K562 (cell line): ENCODE measurements around the gene EFCAB5. TPM values are rescaled to one million over a fixed set of nuclear protein-coding genes. Genes with fewer than 3 reads are reported as not detected.

Experiments used
- CBX8 ChIP-seq: fragments of 200-600 bp; sonication (generic); IDR thresholded peaks from 2 replicates; pipeline ENCODE4 v1.6.1; 2012; ENCODE audit warnings: borderline replicate concordance, mixed run types, low read depth, mild to moderate bottlenecking, moderate library complexity, mixed read lengths, low read length, control low read depth, inconsistent platforms; ENCODE audit not compliant: poor library complexity, severe bottlenecking; ENCODE audit errors: extremely low read depth
- EP400 ChIP-seq: fragments of 450-650 bp; IDR thresholded peaks from 2 replicates; pipeline ENCODE4 v1.6.1; 2017; ENCODE audit warnings: antibody characterized with exemption, mild to moderate bottlenecking, moderate library complexity
- GTF2F1 ChIP-seq: IDR thresholded peaks from 2 replicates; pipeline ENCODE4 v1.6.1; 2011; ENCODE audit warnings: low read depth, low read length, improper control_type of control experiment
- MAFF ChIP-seq: IDR thresholded peaks from 2 replicates; pipeline ENCODE4 v1.6.1; 2012; ENCODE audit warnings: low read length, improper control_type of control experiment
- MCM2 ChIP-seq: fragments of 450-650 bp; IDR thresholded peaks from 2 replicates; pipeline ENCODE4 v1.6.1; 2017; ENCODE audit warnings: low read depth, mild to moderate bottlenecking
- MCM5 ChIP-seq: fragments of 450-650 bp; IDR thresholded peaks from 2 replicates; pipeline ENCODE4 v1.6.1; 2016; ENCODE audit warnings: low read depth
- MYNN ChIP-seq, 2 experiments: sonication (generic); formaldehyde crosslinking in 1 of 2; IDR thresholded peaks; 2 replicates each; pipeline versions ENCODE4 v1.5.0 to v1.6.1; 2016 to 2020; ENCODE audit warnings: antibody characterized with exemption in 1 of 2, missing genetic modification reagents in 1 of 2
- PHF20 ChIP-seq: fragments of 450-650 bp; IDR thresholded peaks from 2 replicates; pipeline ENCODE4 v1.6.1; 2018; ENCODE audit not compliant: partially characterized antibody
- TCF3 ChIP-seq: sonication (generic); formaldehyde crosslinking; IDR thresholded peaks from 2 replicates; pipeline ENCODE4 v1.4.0; 2020; ENCODE audit warnings: mild to moderate bottlenecking, missing genetic modification reagents
- TCF7L2 ChIP-seq: fragments of 150-350 bp; IDR thresholded peaks from 2 replicates; pipeline ENCODE4 v1.6.1; 2016; ENCODE audit warnings: low read depth, mild to moderate bottlenecking, low read length, moderate library complexity
- TGIF2 ChIP-seq: sonication (generic); formaldehyde crosslinking; IDR thresholded peaks from 2 replicates; pipeline ENCODE4 v1.8.1; 2022; ENCODE audit warnings: mild to moderate bottlenecking, missing genetic modification reagents, moderate library complexity
- ZBTB17 ChIP-seq: fragments of 450-650 bp; formaldehyde crosslinking; IDR thresholded peaks from 2 replicates; pipeline ENCODE4 v1.4.0; 2020; ENCODE audit warnings: mild to moderate bottlenecking
- ZBTB8A ChIP-seq: fragments of 450-650 bp; IDR thresholded peaks from 2 replicates; pipeline ENCODE4 v1.6.1; 2018; ENCODE audit warnings: mild to moderate bottlenecking, moderate library complexity; ENCODE audit not compliant: partially characterized antibody
- ZFP30 ChIP-seq: fragments of 250-450 bp; sonication (Bioruptor Pico); IDR thresholded peaks from 2 replicates; pipeline ENCODE4 v1.8.0; 2022; ENCODE audit warnings: moderate library complexity, mild to moderate bottlenecking, inconsistent platforms, borderline replicate concordance
- ZNF57 ChIP-seq: fragments of 450-650 bp; formaldehyde crosslinking; IDR thresholded peaks from 2 replicates; pipeline ENCODE4 v1.4.0; 2020; ENCODE audit warnings: mild to moderate bottlenecking, moderate library complexity
- polyA plus RNA-seq, 8 experiments: library from polyadenylated mRNA; depleted of rRNA in 4 of 8; stranded (reverse) in 5 of 8; unstranded in 3 of 8; fragments of >200 nt; fragmentation: Nextera tagmentation in 2 of 8; fragmentation: Illumina TruSeq in 1 of 8; extraction: Ambion mirVana in 2 of 8; extraction: Trizol in 1 of 8; gene quantifications; 2 replicates each; pipeline versions ENCODE4 v1.2.1 to v1.2.3, GENCODE V29; 2011 to 2014; ENCODE audit warnings: inconsistent platforms in 1 of 8, missing spikeins in 1 of 8
- total RNA-seq, 7 experiments: library from RNA; depleted of rRNA in 6 of 7; stranded (reverse); fragments of >200 nt in 6 of 7; fragmentation: Illumina TruSeq in 2 of 7; extraction: Trizol in 2 of 7; gene quantifications; 2 replicates each; pipeline versions ENCODE4 v1.2.1 to v1.2.3, GENCODE V29; 2011 to 2021; ENCODE audit warnings: low replicate concordance in 1 of 7
- TF ChIP-seq, protein P1 (sequence below): fragments of 250-450 bp; sonication (Bioruptor Pico); IDR thresholded peaks from 2 replicates; pipeline ENCODE4 v1.9.0; 2021; ENCODE audit warnings: mild to moderate bottlenecking
- TF ChIP-seq, protein P2 (sequence below): fragments of 450-650 bp; IDR thresholded peaks from 2 replicates; pipeline ENCODE4 v1.6.1; 2016; ENCODE audit warnings: borderline replicate concordance
- TF ChIP-seq, protein P3 (sequence below): fragments of 250-450 bp; sonication (Bioruptor Pico); IDR thresholded peaks from 2 replicates; pipeline ENCODE4 v1.4.0; 2020; ENCODE audit warnings: borderline replicate concordance
- TF ChIP-seq, protein P4 (sequence below): fragments of 200-800 bp; sonication (Bioruptor generic); IDR thresholded peaks from 2 replicates; pipeline ENCODE4 v1.6.1; 2016; ENCODE audit warnings: missing genetic modification characterization, missing compliant biosample characterization

The EFCAB5 gene
- total and polyA plus RNA-seq, 9 of the 15 experiments (the other 6 are each of a cell fraction or from before 2014, with no cell fraction given): 0.06 to 0.11 TPM; not detected in 7

DNA sequence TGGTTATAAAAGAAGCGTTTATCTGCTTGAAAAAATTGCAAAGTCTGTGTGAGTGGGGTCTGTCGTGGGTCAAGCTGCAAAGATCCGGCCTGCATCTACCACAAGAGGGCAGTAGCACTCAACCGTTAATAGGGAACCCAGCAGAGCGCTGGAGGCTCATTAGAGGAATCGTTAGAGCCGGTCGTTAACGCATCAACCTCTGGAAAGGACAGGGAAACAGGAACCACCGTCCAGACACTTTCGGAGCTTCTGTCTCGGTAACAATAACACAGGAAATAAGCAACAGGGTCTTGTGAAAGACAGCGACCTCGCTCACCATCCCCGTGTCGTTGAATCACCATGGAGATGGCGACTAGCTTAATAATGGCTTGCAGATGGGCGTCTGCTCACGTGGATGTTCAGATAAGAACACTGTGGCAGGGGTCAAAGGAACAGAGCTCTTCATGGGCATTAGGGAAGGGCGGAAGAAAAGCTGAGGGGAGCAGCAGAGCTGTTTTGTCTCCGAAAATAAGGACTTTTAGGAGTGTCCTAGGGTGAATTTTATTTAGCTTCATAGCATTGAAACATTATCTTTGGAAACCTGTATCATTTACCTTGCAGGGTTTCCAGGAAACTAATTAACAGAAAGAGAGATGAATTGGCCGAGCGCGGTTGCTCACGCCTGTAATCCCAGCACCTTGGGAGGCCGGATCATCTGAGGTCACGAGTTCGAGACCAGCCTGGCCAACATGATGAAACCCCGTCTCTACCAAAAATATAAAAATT, 163.3 kb downstream of the EFCAB5 start (continued):
- TF ChIP-seq, protein P1, sequence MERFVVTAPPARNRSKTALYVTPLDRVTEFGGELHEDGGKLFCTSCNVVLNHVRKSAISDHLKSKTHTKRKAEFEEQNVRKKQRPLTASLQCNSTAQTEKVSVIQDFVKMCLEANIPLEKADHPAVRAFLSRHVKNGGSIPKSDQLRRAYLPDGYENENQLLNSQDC (CRISPR knock-in tag): no peak
- TF ChIP-seq TCF7L2 (no peak), ZNF57 (CRISPR knock-in tag) (no peak), ZBTB17 (CRISPR knock-in tag) (peak; percentile 33; the same call in 1 of the 2 replicates), TCF3 (CRISPR knock-in tag) (peak; percentile 39; the same call in 1 of the 2 replicates), TGIF2 (CRISPR knock-in tag) (no peak), PHF20 (no peak), GTF2F1 (no peak), EP400 (peak; percentile 66), CBX8 (no peak), MCM5 (no peak), MCM2 (no peak), MYNN (IDR thresholded peaks at IDR 0.05) (peak; percentile 7; the same call in 1 of the 2 replicates), MYNN (CRISPR knock-in tag; IDR thresholded peaks at IDR 0.05) (no peak), ZFP30 (CRISPR knock-in tag) (no peak), ZBTB8A (no peak), MAFF (no peak)
- TF ChIP-seq, protein P2, sequence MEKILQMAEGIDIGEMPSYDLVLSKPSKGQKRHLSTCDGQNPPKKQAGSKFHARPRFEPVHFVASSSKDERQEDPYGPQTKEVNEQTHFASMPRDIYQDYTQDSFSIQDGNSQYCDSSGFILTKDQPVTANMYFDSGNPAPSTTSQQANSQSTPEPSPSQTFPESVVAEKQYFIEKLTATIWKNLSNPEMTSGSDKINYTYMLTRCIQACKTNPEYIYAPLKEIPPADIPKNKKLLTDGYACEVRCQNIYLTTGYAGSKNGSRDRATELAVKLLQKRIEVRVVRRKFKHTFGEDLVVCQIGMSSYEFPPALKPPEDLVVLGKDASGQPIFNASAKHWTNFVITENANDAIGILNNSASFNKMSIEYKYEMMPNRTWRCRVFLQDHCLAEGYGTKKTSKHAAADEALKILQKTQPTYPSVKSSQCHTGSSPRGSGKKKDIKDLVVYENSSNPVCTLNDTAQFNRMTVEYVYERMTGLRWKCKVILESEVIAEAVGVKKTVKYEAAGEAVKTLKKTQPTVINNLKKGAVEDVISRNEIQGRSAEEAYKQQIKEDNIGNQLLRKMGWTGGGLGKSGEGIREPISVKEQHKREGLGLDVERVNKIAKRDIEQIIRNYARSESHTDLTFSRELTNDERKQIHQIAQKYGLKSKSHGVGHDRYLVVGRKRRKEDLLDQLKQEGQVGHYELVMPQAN: peak; percentile 52; the same call in 1 of the 2 replicates
- TF ChIP-seq, protein P3, sequence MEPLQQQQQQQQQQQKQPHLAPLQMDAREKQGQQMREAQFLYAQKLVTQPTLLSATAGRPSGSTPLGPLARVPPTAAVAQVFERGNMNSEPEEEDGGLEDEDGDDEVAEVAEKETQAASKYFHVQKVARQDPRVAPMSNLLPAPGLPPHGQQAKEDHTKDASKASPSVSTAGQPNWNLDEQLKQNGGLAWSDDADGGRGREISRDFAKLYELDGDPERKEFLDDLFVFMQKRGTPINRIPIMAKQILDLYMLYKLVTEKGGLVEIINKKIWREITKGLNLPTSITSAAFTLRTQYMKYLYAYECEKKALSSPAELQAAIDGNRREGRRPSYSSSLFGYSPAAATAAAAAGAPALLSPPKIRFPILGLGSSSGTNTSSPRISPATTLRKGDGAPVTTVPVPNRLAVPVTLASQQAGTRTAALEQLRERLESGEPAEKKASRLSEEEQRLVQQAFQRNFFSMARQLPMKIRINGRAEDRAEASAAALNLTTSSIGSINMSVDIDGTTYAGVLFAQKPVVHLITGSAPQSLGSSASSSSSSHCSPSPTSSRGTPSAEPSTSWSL (CRISPR knock-in tag): no peak
- TF ChIP-seq, protein P4, sequence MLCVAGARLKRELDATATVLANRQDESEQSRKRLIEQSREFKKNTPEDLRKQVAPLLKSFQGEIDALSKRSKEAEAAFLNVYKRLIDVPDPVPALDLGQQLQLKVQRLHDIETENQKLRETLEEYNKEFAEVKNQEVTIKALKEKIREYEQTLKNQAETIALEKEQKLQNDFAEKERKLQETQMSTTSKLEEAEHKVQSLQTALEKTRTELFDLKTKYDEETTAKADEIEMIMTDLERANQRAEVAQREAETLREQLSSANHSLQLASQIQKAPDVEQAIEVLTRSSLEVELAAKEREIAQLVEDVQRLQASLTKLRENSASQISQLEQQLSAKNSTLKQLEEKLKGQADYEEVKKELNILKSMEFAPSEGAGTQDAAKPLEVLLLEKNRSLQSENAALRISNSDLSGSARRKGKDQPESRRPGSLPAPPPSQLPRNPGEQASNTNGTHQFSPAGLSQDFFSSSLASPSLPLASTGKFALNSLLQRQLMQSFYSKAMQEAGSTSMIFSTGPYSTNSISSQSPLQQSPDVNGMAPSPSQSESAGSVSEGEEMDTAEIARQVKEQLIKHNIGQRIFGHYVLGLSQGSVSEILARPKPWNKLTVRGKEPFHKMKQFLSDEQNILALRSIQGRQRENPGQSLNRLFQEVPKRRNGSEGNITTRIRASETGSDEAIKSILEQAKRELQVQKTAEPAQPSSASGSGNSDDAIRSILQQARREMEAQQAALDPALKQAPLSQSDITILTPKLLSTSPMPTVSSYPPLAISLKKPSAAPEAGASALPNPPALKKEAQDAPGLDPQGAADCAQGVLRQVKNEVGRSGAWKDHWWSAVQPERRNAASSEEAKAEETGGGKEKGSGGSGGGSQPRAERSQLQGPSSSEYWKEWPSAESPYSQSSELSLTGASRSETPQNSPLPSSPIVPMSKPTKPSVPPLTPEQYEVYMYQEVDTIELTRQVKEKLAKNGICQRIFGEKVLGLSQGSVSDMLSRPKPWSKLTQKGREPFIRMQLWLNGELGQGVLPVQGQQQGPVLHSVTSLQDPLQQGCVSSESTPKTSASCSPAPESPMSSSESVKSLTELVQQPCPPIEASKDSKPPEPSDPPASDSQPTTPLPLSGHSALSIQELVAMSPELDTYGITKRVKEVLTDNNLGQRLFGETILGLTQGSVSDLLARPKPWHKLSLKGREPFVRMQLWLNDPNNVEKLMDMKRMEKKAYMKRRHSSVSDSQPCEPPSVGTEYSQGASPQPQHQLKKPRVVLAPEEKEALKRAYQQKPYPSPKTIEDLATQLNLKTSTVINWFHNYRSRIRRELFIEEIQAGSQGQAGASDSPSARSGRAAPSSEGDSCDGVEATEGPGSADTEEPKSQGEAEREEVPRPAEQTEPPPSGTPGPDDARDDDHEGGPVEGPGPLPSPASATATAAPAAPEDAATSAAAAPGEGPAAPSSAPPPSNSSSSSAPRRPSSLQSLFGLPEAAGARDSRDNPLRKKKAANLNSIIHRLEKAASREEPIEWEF (CRISPR knock-in tag): no peak
